ENCODE results near the gene SLIT3. TPM values are rescaled to one million over a fixed set of nuclear protein-coding genes. Genes with fewer than 3 reads are reported as not detected.

SLIT3 gene
- polyA plus RNA-seq, 6 donors from 2014 or later, result not detected

DNA sequence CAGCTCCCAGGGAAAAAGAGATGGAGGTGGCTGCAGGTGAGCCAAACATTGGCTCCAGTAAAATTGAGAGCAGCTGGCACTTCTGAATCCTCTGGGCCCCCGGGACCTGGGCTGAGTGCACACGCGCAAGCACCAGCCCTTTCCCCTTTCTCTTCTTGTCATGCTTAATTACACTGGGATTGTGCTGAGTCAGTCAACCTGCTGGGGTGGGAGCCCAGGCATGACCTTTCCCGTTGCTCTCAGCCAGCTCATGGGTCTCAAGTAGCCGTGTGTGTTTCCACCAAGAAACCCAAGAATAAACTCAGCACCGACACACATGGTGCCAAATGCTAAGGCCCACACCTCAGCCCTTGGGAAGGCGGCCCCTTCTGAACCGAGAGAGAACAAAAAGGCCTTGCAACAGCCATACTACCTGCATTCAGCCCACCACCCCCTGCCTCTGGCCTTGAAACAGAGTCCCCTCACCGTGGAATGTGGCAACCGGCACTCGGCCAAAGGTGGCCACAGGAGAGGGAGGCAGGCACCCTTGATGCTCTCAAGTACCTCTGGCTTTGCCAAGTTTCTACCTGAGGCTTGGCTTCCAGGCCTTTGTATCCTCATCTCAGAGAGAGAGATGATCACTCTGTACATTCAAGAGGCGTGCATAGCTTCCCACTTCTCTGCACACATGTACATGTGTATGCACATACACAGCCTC lies 28.1 kb downstream of the SLIT3 start:
- H3K4me1 Mint-ChIP-seq, result no peaks in the 10 kb centered on the region
- ATAC-seq (ENCODE audit: low read depth in 2 of 2) (no peak), DNase-seq (no peak)

DNA sequence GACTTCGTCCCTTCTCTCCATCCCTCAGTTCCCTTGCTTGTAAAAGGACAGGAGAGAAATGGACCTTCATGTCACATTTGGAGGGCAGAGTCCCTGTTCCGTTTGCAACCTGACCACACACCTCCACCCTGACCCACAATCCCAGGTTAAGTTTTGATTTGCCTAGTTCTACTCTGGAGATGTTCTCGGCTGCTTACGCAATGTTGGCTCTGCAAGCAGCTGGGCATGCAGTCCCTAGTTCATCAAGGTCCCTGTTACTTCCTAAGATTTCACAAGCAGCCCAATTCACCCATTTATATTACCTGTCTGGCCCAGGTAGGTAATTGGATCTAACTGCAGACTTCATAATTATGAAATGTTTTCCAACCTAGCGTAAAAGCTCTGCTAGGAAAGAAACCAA lies 28.8 kb downstream of the SLIT3 start:
- no peaks in the 10 kb centered on the region for H3K4me1 Mint-ChIP-seq
- H3K27me3 Mint-ChIP-seq, result no peaks in the 10 kb centered on the region
- H3K9me3 Mint-ChIP-seq, result peaks cover 0 to 5% (median 1%) of the 10 kb centered on the region in 7 donors
- H3K27ac Mint-ChIP-seq, result no peak overlapping the region
- ATAC-seq (ENCODE audit: low read depth in 2 of 2) (no peak), DNase-seq (no peak)
- no peak overlapping the region for H3K4me3 Mint-ChIP-seq
- no peaks in the 10 kb centered on the region for H3K36me3 Mint-ChIP-seq

More for the DNA sequence above, 28.1 kb downstream of the SLIT3 start:
- peak overlapping the region in 1 of 6 donors; percentile 7 for H3K27ac Mint-ChIP-seq
- no peaks in the 10 kb centered on the region for H3K27me3 Mint-ChIP-seq
- no peak overlapping the region for H3K4me3 Mint-ChIP-seq
- peaks cover 0 to 5% (median 1%) of the 10 kb centered on the region in 7 donors for H3K9me3 Mint-ChIP-seq
- no peaks in the 10 kb centered on the region for H3K36me3 Mint-ChIP-seq

DNA sequence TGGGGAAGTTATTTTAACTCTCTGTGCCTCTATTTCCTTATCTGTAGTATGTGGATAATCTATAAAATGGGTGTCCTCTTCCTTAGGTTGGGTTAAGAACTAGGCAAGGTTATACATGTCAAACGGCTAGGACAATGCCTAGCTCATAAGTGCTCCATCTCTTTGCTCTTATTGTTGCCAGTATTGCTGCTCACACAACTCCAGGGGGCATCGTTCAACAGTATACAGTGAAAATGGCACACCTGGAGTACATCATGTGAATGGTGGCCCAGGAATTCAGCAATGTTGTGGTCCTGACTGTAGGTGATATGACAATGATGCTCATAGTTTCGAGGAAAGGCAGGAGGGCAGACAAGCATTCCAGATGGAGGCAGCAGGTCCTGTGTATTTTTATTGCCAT lies 30.1 kb downstream of the SLIT3 start:
- peaks cover 0 to 4% (median 1%) of the 10 kb centered on the region in 7 donors for H3K9me3 Mint-ChIP-seq
- DNase-seq, result no peak
- no peaks in the 10 kb centered on the region for H3K4me1 Mint-ChIP-seq
- H3K27ac Mint-ChIP-seq, result no peak overlapping the region
- no peaks in the 10 kb centered on the region for H3K27me3 Mint-ChIP-seq
- ATAC-seq (ENCODE audit: low read depth in 2 of 2), result no peak
- H3K36me3 Mint-ChIP-seq, result no peaks in the 10 kb centered on the region
- H3K4me3 Mint-ChIP-seq, result no peak overlapping the region

DNA sequence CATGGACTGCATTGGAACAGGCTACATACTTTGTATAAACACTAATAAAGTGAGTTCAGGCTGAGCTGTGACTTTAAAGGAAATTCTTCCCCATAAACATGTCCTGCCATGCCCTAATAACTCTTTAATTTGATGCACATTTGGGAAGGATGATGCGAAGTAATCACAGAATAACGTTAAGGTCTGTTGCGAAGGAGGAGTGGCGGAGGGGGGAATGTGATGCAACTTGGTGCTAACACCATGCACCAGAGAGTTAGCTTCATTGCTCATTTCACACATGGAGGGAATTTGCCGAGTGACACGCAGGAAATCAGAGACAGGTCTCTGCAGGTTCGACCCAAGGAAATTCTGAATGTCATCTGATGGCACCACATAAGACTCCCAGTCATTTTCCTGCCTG lies 32.9 kb downstream of the SLIT3 start:
- DNase-seq, result no peak
- no peak overlapping the region for H3K4me3 Mint-ChIP-seq
- no peak for ATAC-seq (ENCODE audit: low read depth in 2 of 2)
- peaks cover 0 to 5% (median 0%) of the 10 kb centered on the region in 3 donors for H3K27me3 Mint-ChIP-seq
- no peaks in the 10 kb centered on the region for H3K4me1 Mint-ChIP-seq
- H3K27ac Mint-ChIP-seq, result no peak overlapping the region
- no peaks in the 10 kb centered on the region for H3K36me3 Mint-ChIP-seq
- H3K9me3 Mint-ChIP-seq, result peaks cover 0 to 2% (median 0%) of the 10 kb centered on the region in 7 donors

DNA sequence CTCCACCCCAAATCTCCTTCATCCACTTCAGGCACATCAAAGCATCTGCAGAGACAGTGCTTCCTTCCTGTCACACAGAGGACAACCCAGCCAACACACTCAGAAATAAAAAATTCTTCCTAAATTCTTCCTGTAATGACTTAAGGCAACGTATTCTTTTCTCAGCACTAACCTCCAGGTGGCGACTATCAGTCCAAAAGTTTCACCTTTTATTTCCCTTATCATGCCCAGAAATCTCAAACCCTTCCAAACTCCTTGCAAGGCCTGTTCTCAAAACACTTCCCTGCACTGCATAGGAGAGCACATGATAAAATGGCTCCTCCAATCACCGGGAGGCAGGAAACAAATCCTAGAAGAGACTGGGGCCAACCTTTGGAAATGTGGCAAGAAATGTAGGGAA lies 35.1 kb downstream of the SLIT3 start:
- Mint-ChIP-seq H3K9me3 (peaks cover 0 to 4% (median 0%) of the 10 kb centered on the region in 7 donors), H3K27ac (no peak overlapping the region), H3K36me3 (no peaks in the 10 kb centered on the region), H3K4me1 (no peaks in the 10 kb centered on the region), H3K27me3 (peaks cover 4 to 17% (median 10%) of the 10 kb centered on the region in 3 donors), H3K4me3 (no peak overlapping the region)
- ATAC-seq (ENCODE audit: low read depth in 2 of 2) (no peak), DNase-seq (no peak)

DNA sequence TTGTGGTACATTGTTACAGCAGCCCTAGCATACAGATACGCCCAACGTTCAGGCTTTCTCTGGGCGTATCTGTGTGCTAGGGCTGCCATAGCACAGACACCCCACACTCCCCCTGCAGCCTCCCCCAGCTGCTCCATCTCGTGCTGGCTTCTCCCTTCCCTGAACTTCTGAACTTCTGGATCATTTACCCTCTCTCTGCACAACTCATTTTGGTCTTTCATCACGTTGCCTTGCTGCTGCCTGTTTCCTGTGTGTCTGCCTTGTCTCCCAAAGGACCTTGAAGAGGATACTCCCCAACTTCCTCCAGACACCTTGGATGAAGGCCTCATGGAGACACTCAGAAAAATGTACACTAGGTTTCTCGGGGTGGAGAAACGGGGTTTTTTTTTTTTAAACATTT lies 37.3 kb downstream of the SLIT3 start:
- Mint-ChIP-seq H3K4me3 (no peak overlapping the region), H3K4me1 (no peaks in the 10 kb centered on the region), H3K27ac (no peak overlapping the region), H3K9me3 (peaks cover 0 to 9% (median 0%) of the 10 kb centered on the region in 7 donors), H3K36me3 (no peaks in the 10 kb centered on the region), H3K27me3 (peaks cover 4 to 25% (median 17%) of the 10 kb centered on the region in 3 donors)
- no peak for DNase-seq
- no peak for ATAC-seq (ENCODE audit: low read depth in 2 of 2)

DNA sequence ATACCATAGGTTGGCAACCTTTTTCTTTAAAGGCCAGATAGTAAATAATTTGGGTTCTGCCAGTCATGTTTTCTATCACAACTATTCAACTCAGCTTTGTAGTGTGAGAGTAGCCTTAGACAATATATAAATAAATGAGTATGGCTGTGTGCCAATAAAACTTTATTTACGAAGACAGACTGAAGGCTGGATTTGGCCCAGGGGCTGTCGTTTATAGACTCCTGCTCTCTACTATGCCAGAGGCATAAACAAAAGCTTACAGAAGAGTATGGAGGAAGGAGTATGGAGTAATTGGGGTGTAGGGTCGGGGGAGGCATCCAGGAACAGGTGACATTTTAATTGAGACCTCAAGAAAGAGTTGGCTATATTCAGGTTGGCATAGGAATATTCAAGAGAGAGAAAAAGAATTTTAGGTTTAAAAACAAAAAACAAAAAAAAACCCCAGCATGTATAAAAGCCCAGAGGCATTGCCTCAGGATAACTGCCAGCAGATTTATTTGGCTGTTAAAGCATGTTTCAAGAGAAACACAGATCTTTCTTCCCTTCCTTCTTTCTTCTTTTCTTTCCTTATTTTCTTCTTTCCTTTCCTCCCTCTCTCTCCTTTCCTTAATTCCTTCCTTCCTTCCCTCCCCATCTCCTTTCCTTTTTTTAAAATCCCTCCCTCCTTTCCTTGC lies 39.9 kb downstream of the SLIT3 start:
- no peak for ATAC-seq (ENCODE audit: low read depth in 2 of 2)
- peak overlapping the region in 1 of 6 donors; percentile 34 for H3K27ac Mint-ChIP-seq
- no peak overlapping the region for H3K4me3 Mint-ChIP-seq
- H3K9me3 Mint-ChIP-seq, result peaks cover 0 to 9% (median 1%) of the 10 kb centered on the region in 7 donors
- H3K27me3 Mint-ChIP-seq, result peaks cover 4 to 25% (median 17%) of the 10 kb centered on the region in 3 donors
- H3K4me1 Mint-ChIP-seq, result no peaks in the 10 kb centered on the region
- no peak for DNase-seq
- no peaks in the 10 kb centered on the region for H3K36me3 Mint-ChIP-seq

DNA sequence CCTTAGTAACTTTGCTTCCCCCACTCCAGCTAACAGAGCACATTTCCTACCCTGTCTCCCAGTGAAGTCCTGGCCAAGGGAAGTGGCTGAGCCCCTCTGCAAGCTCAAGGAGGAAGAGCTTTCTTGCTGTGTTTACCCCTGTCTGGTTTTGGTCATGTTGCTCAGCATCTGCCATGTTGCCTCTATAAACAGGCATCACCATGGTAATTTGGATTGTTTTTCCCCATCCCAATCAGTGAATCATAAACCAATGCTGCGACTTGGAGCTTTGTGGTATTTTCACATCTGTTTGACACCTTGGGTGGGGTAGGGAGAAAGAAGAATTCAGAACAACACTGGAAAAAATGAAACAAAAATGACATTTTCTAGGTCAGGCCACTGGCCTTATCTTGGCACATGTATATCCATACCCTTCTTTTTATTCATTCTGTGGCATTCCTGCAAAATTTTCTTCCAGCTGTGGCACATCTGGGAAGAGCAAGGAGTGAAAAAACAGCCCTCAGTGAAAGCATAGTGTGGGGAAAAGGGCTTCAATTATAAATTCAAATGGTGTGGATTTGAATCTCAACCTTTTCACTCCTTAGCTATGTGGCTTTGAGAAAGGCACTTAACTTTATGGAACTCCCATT lies 42.5 kb downstream of the SLIT3 start:
- no peak for DNase-seq
- H3K27me3 Mint-ChIP-seq, result peaks cover 4 to 25% (median 12%) of the 10 kb centered on the region in 3 donors
- ATAC-seq (ENCODE audit: low read depth in 2 of 2), result no peak
- H3K4me1 Mint-ChIP-seq, result no peaks in the 10 kb centered on the region
- no peak overlapping the region for H3K27ac Mint-ChIP-seq
- no peaks in the 10 kb centered on the region for H3K36me3 Mint-ChIP-seq
- peaks cover 0 to 9% (median 0%) of the 10 kb centered on the region in 7 donors for H3K9me3 Mint-ChIP-seq
- no peak overlapping the region for H3K4me3 Mint-ChIP-seq

DNA sequence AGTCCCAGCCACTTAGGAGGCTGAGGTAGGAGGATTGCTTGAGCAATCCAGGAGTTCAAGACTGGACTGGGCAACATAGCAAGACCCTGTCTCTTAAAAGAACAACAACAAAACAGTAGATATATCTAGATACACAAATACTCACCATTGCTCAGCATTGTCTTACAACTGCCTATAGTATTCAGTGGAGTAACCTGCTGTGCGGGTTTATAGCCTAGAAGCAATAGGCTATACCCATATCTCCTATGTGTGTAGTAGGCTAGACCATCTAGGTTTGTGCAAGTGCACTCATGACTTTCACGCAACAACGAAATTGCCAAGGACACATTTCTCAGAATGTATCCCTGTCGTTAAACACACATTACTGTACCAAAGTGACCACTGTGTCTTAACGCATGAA lies 44.7 kb downstream of the SLIT3 start:
- no peak for ATAC-seq (ENCODE audit: low read depth in 2 of 2)

DNA sequence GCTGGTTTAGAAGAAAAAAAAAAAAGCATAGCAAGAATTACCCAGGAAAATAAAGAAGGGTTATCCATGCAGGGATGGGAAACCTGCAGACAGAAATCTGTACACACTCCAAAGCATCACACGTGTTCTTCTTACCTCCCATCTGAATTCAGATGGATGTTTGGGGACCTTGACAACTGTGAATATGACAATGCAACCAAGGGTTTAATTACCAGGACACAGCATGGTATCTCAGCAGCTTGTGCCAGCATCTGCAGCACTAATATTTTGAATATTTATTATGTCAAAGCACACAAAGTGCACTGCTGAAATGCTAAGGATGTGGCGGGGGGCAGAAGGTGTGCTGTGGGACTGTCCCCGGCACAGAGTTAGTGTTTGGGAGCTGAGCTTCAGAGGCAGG lies 47.9 kb downstream of the SLIT3 start:
- no peak for ATAC-seq (ENCODE audit: low read depth in 2 of 2)
- Mint-ChIP-seq H3K27me3 (peaks cover 0 to 4% (median 0%) of the 10 kb centered on the region in 3 donors), H3K4me1 (no peaks in the 10 kb centered on the region), H3K4me3 (no peak overlapping the region), H3K36me3 (no peaks in the 10 kb centered on the region), H3K9me3 (peaks cover 0 to 3% (median 0%) of the 10 kb centered on the region in 7 donors), H3K27ac (no peak overlapping the region)
- DNase-seq, result no peak

More for the DNA sequence above, 44.7 kb downstream of the SLIT3 start:
- Mint-ChIP-seq H3K27ac (no peak overlapping the region), H3K27me3 (peaks cover 0 to 11% (median 6%) of the 10 kb centered on the region in 3 donors), H3K9me3 (peaks cover 0 to 5% (median 0%) of the 10 kb centered on the region in 7 donors), H3K4me1 (no peaks in the 10 kb centered on the region), H3K36me3 (no peaks in the 10 kb centered on the region), H3K4me3 (no peak overlapping the region)
- no peak for DNase-seq

DNA sequence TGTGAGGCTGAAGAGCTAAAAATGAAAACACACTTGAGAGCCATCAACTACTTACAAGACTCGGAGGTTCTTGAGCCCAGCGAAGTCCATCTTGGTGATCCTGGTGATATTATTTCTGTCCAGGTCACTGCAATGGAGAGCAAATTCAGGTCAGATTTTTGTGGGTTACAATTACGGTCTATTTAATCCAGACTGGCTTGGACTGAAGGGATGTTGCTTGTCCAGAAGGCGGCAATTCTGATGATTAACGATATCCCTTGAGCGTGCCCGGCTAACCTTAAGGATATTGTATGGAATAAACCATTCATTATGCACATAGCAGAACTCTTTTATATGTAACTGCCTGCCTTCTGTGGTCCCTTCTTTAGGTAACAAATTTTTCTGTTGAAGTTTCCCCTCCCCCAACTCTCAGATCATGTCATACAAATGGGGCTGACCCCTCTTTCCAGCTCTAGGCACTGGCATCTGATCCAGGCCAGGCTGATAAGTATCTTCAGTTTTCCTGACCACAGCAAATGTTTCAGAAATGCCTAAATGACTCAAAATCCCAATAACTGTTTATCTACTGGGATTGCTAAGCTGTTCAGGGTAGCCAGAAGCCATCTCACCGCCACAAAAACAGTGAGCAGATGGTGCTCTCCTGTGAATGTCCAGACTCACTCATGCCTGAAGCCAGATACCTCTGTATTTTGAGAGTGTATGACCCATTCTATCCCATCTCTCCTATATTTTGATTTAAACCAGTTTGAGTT lies 49.4 kb downstream of the SLIT3 start:
- Mint-ChIP-seq H3K27ac (no peak overlapping the region), H3K27me3 (peaks cover 0 to 7% (median 0%) of the 10 kb centered on the region in 3 donors), H3K4me1 (no peaks in the 10 kb centered on the region), H3K4me3 (no peak overlapping the region), H3K36me3 (no peaks in the 10 kb centered on the region), H3K9me3 (peaks cover 0 to 5% (median 0%) of the 10 kb centered on the region in 7 donors)
- DNase-seq (no peak), ATAC-seq (ENCODE audit: low read depth in 2 of 2) (no peak)

DNA sequence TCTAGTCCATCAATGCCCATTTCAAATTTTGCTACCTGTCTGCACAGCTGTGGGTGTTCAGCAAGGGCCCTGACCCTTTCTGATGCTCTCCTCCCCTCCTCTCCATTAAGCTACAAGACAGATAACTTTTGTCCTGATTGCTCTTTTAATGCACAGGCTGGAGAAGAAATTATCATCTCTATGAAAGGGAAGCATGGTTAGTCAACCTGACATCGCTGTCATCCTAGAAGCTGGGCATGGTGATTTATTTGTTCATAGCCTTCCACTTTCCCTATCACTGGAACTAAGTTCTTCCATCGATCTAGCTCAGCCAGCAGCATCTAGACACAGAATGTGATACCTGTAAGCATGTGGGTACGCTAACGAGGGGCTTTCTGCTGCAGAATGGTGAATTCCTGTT lies 50.1 kb downstream of the SLIT3 start:
- H3K9me3 Mint-ChIP-seq, result peaks cover 0 to 5% (median 0%) of the 10 kb centered on the region in 7 donors
- no peak overlapping the region for H3K4me3 Mint-ChIP-seq
- no peaks in the 10 kb centered on the region for H3K4me1 Mint-ChIP-seq
- no peak overlapping the region for H3K27ac Mint-ChIP-seq
- H3K36me3 Mint-ChIP-seq, result no peaks in the 10 kb centered on the region
- no peak for ATAC-seq (ENCODE audit: low read depth in 2 of 2)
- peaks cover 0 to 7% (median 5%) of the 10 kb centered on the region in 3 donors for H3K27me3 Mint-ChIP-seq
- DNase-seq, result no peak

DNA sequence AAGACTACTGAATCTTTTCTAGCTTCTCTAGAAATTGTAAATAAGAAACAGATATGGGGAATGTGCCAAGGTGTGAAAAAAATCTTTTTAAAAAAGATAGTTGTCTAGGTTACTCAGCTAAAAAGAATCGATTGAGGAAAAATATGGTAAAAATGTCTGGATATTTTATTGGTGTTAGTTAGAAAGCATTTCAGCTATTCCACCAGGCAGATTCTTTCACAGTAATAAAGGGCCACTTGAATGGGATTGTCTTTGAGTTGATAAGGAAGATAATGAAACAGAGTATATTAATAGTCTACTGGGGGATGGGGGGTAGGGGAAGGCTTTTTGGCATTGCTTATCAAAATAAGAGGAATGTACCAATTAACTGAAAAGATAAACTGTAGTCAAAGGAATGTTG lies 51.9 kb downstream of the SLIT3 start:
- Mint-ChIP-seq H3K27me3 (peaks cover 0 to 18% (median 17%) of the 10 kb centered on the region in 3 donors), H3K27ac (no peak overlapping the region), H3K9me3 (peaks cover 0 to 9% (median 1%) of the 10 kb centered on the region in 7 donors), H3K4me1 (no peaks in the 10 kb centered on the region), H3K36me3 (no peaks in the 10 kb centered on the region), H3K4me3 (no peak overlapping the region)
- no peak for ATAC-seq (ENCODE audit: low read depth in 2 of 2)
- DNase-seq, result no peak
